GM18502 (cell line): ENCODE data around the gene AGRN.
"Not testable (repeated sequence)": the region's sequence is repeated elsewhere in the genome, so short reads cannot be mapped to it uniquely, and the experiment has no call there.

ENCODE experiments used
- ATAC-seq: cut with Tn5 transposase; IDR thresholded peaks from one replicate; pipeline ENCODE4 v1.9.1; 2021; ENCODE audit warnings: mild to moderate bottlenecking; ENCODE audit not compliant: unreplicated experiment, poor library complexity

AGRN gene

DNA sequence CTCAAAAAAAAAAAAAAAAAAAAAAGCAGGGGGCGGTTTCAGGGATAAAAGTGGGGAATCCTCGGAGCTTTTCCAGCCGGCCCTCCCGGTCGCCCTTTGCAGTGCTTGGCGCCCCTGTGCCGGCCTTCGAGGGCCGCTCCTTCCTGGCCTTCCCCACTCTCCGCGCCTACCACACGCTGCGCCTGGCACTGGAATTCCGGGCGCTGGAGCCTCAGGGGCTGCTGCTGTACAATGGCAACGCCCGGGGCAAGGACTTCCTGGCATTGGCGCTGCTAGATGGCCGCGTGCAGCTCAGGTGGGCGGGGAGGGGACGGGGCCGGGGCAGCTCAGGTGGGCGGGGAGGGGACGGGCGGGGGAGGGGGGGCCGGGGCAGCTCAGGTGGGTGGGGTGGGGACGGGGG is 28.8 kb downstream of the AGRN start:
- no peak for ATAC-seq

GRCh38 chr1:1049318-1050165 is 29.6 kb downstream of the AGRN start:
- ATAC-seq: no peak

- no peak for ATAC-seq
Measured at GRCh38 chr1:1050577-1051052, 30.7 kb downstream of the AGRN start.

- no peak for ATAC-seq
Measured at GRCh38 chr1:1051127-1051810, 31.3 kb downstream of the AGRN start.

- no peak for ATAC-seq
Measured at GRCh38 chr1:1052003-1052840, 32.3 kb downstream of the AGRN start.

DNA sequence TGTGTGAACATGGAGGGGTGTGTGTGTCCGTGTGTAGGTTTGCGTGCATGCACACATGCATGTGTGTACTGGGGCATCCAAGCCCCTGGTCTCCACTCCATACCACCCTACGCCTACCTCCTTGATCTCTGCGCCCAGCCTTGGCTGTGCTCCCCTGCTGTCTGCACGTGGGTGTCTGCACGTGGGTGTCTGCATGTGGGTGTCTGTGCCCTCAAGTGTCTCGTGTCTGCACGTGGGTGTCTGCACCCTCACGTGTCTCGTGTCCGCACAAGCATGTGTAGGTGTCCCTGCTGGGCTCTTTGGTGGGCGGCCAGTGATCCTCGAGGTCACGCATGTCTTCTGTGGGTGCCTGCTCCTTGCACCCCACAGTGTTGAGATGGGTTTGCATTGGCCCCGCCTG is 33.1 kb downstream of the AGRN start:
- ATAC-seq: no peak

DNA sequence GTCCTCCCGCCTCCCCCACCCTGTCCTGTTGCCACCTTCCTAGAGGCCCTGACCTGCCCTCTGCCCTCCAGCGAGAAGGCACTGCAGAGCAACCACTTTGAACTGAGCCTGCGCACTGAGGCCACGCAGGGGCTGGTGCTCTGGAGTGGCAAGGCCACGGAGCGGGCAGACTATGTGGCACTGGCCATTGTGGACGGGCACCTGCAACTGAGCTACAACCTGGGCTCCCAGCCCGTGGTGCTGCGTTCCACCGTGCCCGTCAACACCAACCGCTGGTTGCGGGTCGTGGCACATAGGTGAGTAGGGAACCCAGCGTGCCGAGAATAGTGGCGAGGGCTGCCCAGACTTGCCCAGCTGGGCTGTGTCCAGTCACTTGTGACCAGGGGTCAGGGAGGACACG is 33.8 kb downstream of the AGRN start:
- no peak for ATAC-seq

GRCh38 chr1:1054099-1054700 is 34.3 kb downstream of the AGRN start:
- no peak for ATAC-seq

- no peak for ATAC-seq
Measured at GRCh38 chr1:1054971-1055370, 35.1 kb downstream of the AGRN start.

DNA sequence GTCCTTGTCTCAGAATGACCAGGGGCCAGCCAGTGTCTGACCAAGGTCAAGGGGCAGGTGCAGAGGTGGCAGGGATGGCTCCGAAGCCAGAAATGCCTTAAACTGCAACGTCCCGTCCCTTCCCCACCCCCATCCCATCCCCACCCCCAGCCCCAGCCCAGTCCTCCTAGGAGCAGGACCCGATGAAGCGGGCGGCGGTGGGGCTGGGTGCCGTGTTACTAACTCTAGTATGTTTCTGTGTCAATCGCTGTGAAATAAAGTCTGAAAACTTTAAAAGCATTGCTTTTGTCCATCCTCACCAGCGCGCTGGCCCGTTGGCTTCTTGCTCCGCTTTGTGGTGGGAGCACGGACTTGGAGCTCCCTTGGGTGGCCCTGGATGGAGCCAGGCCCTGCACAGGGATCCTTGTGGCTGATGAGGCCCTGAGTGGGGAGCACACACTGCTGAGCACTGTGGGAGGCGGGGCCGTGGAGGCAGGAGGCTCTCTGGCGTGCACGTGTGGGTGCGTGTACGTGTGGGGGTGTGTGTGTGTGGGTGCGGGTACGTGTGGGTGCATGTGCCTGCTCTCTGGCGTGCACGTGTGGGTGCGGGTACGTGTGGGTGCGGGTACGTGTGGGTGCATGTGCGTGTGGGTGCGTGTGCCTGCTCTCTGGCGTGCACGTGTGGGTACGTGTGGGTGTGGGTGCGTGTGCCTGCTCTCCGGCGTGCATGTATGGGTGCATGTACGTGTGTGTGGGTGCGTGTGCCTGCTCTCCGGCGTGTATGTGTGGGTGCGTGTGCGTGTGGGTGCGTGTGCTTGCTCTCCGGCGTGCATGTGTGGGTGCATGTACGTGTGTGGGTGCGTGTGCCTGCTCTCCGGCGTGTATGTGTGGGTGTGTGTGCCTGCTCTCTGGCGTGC is 36.2 kb downstream of the AGRN start:
- ATAC-seq: no peak

DNA sequence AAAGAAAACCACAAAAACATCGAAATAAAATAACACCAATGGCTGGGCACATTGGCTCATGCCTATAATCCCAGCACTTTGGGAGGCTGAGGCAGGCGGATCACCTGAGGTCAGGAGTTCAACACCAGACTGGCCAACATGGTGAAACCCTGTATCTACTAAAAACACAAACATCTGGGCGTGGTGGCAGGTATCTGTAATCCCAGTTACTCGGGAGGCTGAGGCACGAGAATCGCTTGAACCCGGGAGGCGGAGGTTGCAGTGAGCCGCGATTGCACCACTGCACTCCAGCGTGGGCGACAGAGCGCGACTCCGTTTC is 37.8 kb downstream of the AGRN start:
- not testable (repeated sequence) for ATAC-seq

GRCh38 chr1:1058088-1058905 is 38.4 kb downstream of the AGRN start:
- no peak for ATAC-seq

- ATAC-seq: peak; percentile 40
Measured at GRCh38 chr1:1058921-1059493, 39.1 kb downstream of the AGRN start.

DNA sequence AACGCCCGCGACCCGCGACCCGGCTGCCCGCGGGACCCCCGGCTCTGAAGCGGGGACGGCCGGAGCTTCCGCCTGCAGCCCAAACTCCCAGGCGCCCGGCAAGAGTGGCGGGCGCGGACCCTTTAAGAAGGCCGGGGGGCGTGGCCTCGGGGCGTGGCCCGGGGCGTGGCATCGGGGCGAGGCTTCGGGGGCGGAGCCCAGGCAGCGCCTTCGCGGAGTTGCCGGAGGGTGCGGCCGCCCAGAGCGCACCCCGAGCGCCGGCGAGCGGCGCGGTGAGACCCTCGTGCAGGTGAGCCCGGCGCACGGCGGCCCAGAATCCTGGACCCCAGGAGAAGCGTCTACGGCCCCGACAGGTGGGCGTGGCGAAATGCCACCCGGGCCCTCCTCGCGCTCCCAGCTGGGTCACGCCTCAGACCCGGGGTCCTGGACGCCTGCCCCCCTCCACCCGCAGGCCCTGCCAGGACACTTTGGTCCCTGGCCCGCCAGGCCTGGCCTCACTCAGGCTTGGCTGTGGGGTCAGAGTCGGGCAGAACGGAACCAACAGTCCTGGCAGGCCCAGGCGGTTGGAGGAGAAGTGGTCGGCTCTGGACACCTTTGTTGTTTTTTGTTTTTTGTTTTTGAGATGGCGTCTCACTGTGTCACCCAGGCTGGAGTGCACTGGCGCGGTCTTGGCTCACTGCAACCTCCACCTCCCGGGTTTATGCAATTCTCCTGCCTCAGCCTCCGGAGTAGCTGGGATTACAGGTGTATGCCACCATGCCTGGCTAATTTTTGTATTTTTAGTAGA is 39.8 kb downstream of the AGRN start:
- peak; percentile 69 for ATAC-seq

- ATAC-seq: no peak
Measured at GRCh38 chr1:1060281-1061000, 40.5 kb downstream of the AGRN start.

- no peak for ATAC-seq
Measured at GRCh38 chr1:1061682-1062345, 41.9 kb downstream of the AGRN start.
